ENCODE results near the gene CWC15. TPM values are rescaled to one million over a fixed set of nuclear protein-coding genes. Genes with fewer than 3 reads are reported as not detected.
"Not testable (repeated sequence)": the region's sequence is repeated elsewhere in the genome, so short reads cannot be mapped to it uniquely, and the experiment has no call there.

CWC15 gene
- total RNA-seq, 1 donor from 2014 or later = 48.5 TPM

- no peak for DNase-seq (ENCODE audit: low read depth)
- H3K4me3 ChIP-seq (ENCODE audit: low read depth, low read length) = no peak overlapping the region
- TF ChIP-seq CTCF (conservative IDR thresholded peaks at IDR 0.05; ENCODE audit: low read depth, low read length) = no peak
Observed at GRCh38 chr11:94938095-94939055, 35.0 kb downstream of the CWC15 start.

- DNase-seq (ENCODE audit: low read depth) = no peak
- TF ChIP-seq CTCF (conservative IDR thresholded peaks at IDR 0.05; ENCODE audit: low read depth, low read length) = no peak
- H3K4me3 ChIP-seq (ENCODE audit: low read depth, low read length) = no peak overlapping the region
Observed at GRCh38 chr11:94934846-94935245, 38.5 kb downstream of the CWC15 start.

- TF ChIP-seq CTCF (conservative IDR thresholded peaks at IDR 0.05; ENCODE audit: low read depth, low read length) = no peak
- H3K4me3 ChIP-seq (ENCODE audit: low read depth, low read length) = no peak overlapping the region
- no peak for DNase-seq (ENCODE audit: low read depth)
Observed at GRCh38 chr11:94934362-94934761, 39.0 kb downstream of the CWC15 start.

GRCh38 chr11:94933223-94934130 lies 39.9 kb downstream of the CWC15 start:
- DNase-seq (ENCODE audit: low read depth) = no peak
- H3K4me3 ChIP-seq (ENCODE audit: low read depth, low read length) = no peak overlapping the region
- TF ChIP-seq CTCF (conservative IDR thresholded peaks at IDR 0.05; ENCODE audit: low read depth, low read length) = no peak

- no peak overlapping the region for H3K4me3 ChIP-seq (ENCODE audit: low read depth, low read length)
- no peak for TF ChIP-seq CTCF (conservative IDR thresholded peaks at IDR 0.05; ENCODE audit: low read depth, low read length)
- no peak for DNase-seq (ENCODE audit: low read depth)
Observed at GRCh38 chr11:94932503-94932902, 40.9 kb downstream of the CWC15 start.

GRCh38 chr11:94932072-94932471 lies 41.3 kb downstream of the CWC15 start:
- H3K4me3 ChIP-seq (ENCODE audit: low read depth, low read length); DNase-seq (ENCODE audit: low read depth): not testable (repeated sequence)

All from epithelial cell of proximal tubule (primary cell).